NOMO-1 treated with dmso at 0.1 percent for 144 hours (cell line): Measurements from ENCODE around the gene LRP2BP.

Experiments
- DNase-seq: peaks from one replicate; lab custom pipeline; 2025; ENCODE audit not compliant: unreplicated experiment; lab: John Stamatoyannopoulos, UW

LRP2BP gene

GRCh38 chr4:185395238-185395955, at the start of gene LRP2BP:
TSS of gene LRP2BP (minus strand) at chr4:185395924. CDS start at chr4:185378186, 17,738 bp downstream.
- peak; percentile 10 for DNase-seq

GRCh38 chr4:185445209-185445608, 49.5 kb upstream of the LRP2BP start:
- no peak for DNase-seq

- no peak for DNase-seq
These were observed 45.8 kb upstream of the LRP2BP start for GRCh38 chr4:185441479-185441878.

GRCh38 chr4:185437809-185438208, 42.1 kb upstream of the LRP2BP start:
- no peak for DNase-seq

- no peak for DNase-seq
These were observed 39.7 kb upstream of the LRP2BP start for GRCh38 chr4:185435466-185435865.

GRCh38 chr4:185429660-185430059, 33.9 kb upstream of the LRP2BP start:
- no peak for DNase-seq

GRCh38 chr4:185426960-185427688, 31.4 kb upstream of the LRP2BP start:
- DNase-seq, result no peak

- DNase-seq, result peak; percentile 62
These were observed 30.1 kb upstream of the LRP2BP start, which contains the start of gene UFSP2 for GRCh38 chr4:185425647-185426352. TSS of gene UFSP2 (minus strand) at chr4:185425964. CDS start at chr4:185425868, 96 bp downstream.

- no peak for DNase-seq
These were observed 29.4 kb upstream of the LRP2BP start for GRCh38 chr4:185424905-185425646.

- no peak for DNase-seq
These were observed 25.8 kb upstream of the LRP2BP start for GRCh38 chr4:185421366-185422124.

- no peak for DNase-seq
These were observed 21.2 kb upstream of the LRP2BP start for GRCh38 chr4:185416955-185417354.

GRCh38 chr4:185412412-185412811, 16.7 kb upstream of the LRP2BP start:
- DNase-seq, result no peak

GRCh38 chr4:185411849-185412248, 16.1 kb upstream of the LRP2BP start:
- DNase-seq, result no peak

- DNase-seq, result no peak
These were observed 12.7 kb upstream of the LRP2BP start for GRCh38 chr4:185408432-185408831.

- DNase-seq, result peak; percentile 13
These were observed 9.7 kb upstream of the LRP2BP start for GRCh38 chr4:185405296-185405999.

- no peak for DNase-seq
These were observed 8.3 kb upstream of the LRP2BP start for GRCh38 chr4:185404031-185404430.

- DNase-seq, result no peak
These were observed 3.7 kb upstream of the LRP2BP start for GRCh38 chr4:185399466-185399865.

GRCh38 chr4:185398618-185399017, 2.9 kb upstream of the LRP2BP start:
- no peak for DNase-seq

GRCh38 chr4:185396724-185397385, 1.1 kb upstream of the LRP2BP start, which contains the start of gene ANKRD37:
TSS of gene ANKRD37 (plus strand) at chr4:185396841. CDS start at chr4:185396924, 83 bp downstream.
- no peak for DNase-seq
